GM15510 (cell line): ENCODE measurements around the gene INPP5D.
A peak's percentile ranks its signal among the peaks of the same experiment; 100 is the strongest.

Experiments used
- POLR2A ChIP-seq: IDR thresholded peaks from 3 replicates; pipeline ENCODE4 v1.6.1; 2011; ENCODE audit warnings: borderline replicate concordance; ENCODE audit not compliant: insufficient read length; ENCODE audit errors: extremely low read depth

INPP5D gene

GRCh38 chr2:233058717-233059546 lies 1.2 kb upstream of the INPP5D start:
- no peak for TF ChIP-seq POLR2A

GRCh38 chr2:233059547-233059796 lies 670 bp upstream of the INPP5D start:
- no peak for TF ChIP-seq POLR2A

GRCh38 chr2:233060501-233060979 lies 398 bp downstream of the INPP5D start:
- no peak for TF ChIP-seq POLR2A

GRCh38 chr2:233060980-233061590 lies 943 bp downstream of the INPP5D start:
- peak; percentile 37 for TF ChIP-seq POLR2A

GRCh38 chr2:233061591-233062450 lies 1.7 kb downstream of the INPP5D start:
- peak; percentile 37 for TF ChIP-seq POLR2A

GRCh38 chr2:233062451-233062850 lies 2.3 kb downstream of the INPP5D start:
- TF ChIP-seq POLR2A, result no peak

GRCh38 chr2:233062946-233063268 lies 2.8 kb downstream of the INPP5D start:
- TF ChIP-seq POLR2A, result no peak

- peak; percentile 93 for TF ChIP-seq POLR2A
These were observed 3.3 kb downstream of the INPP5D start for GRCh38 chr2:233063269-233063975.

- no peak for TF ChIP-seq POLR2A
These were observed 3.9 kb downstream of the INPP5D start for GRCh38 chr2:233063976-233064411.

- TF ChIP-seq POLR2A, result no peak
These were observed 4.5 kb downstream of the INPP5D start for GRCh38 chr2:233064530-233065199.

- TF ChIP-seq POLR2A, result no peak
These were observed 5.9 kb downstream of the INPP5D start for GRCh38 chr2:233065954-233066470.

- no peak for TF ChIP-seq POLR2A
These were observed 8.7 kb downstream of the INPP5D start for GRCh38 chr2:233068762-233069418.

- no peak for TF ChIP-seq POLR2A
These were observed 12.7 kb downstream of the INPP5D start for GRCh38 chr2:233072838-233073237.

- no peak for TF ChIP-seq POLR2A
These were observed 14.0 kb downstream of the INPP5D start for GRCh38 chr2:233074106-233074505.
